Common myeloid progenitor, CD34-positive (primary cell): ENCODE measurements around the gene AFF1.
A peak's percentile ranks its signal among the peaks of the same experiment; 100 is the strongest.

Source experiments
- CTCF ChIA-PET: fragments of 350-600 bp; sonication (Branson Sonifier 250); formaldehyde crosslinking; loops from one replicate; lab custom pipeline; 2021; ENCODE audit warnings: antibody characterized with exemption; lab: Charles Lee
- POLR2A ChIA-PET: fragments of 350-600 bp; sonication (Branson Sonifier 250); formaldehyde crosslinking; loops from one replicate; lab custom pipeline; 2021; ENCODE audit warnings: antibody characterized with exemption; lab: Charles Lee
- DNase-seq, 3 donors: peaks; one replicate each; pipeline versions ENCODE4 v3.0.0 to v3.0.0-alpha.2; 2013
- H3K27ac ChIP-seq, 2 experiments: 1 replicate in 1 of 2; 2 replicates in 1 of 2; pipeline ENCODE4 v1.7.0; 2013; ENCODE audit warnings: inconsistent platforms in 2 of 2, low read length in 2 of 2, mild to moderate bottlenecking in 2 of 2, low read depth in 1 of 2, moderate library complexity in 1 of 2; ENCODE audit not compliant: severe bottlenecking in 2 of 2, insufficient read depth in 1 of 2, poor library complexity in 1 of 2
- H3K27me3 ChIP-seq, 5 experiments: replicated peaks in 2 of 5; 1 replicate in 3 of 5; 2 replicates in 2 of 5; pipeline versions ENCODE4 v1.6.1 to v1.7.0; 2013; ENCODE audit warnings: low read length in 4 of 5, mild to moderate bottlenecking in 2 of 5, moderate library complexity in 2 of 5, inconsistent platforms in 1 of 5; ENCODE audit not compliant: insufficient read depth in 5 of 5, control insufficient read depth in 4 of 5
- H3K36me3 ChIP-seq, 4 experiments: 1 replicate in 2 of 4; 2 replicates in 2 of 4; pipeline versions ENCODE4 v1.6.1 to v1.7.0; 2013; ENCODE audit warnings: low read length in 3 of 4, control low read depth in 1 of 4, mild to moderate bottlenecking in 1 of 4; ENCODE audit not compliant: control insufficient read depth in 4 of 4, insufficient read depth in 4 of 4
- H3K4me1 ChIP-seq, 4 experiments: 1 replicate in 3 of 4; 2 replicates in 1 of 4; pipeline versions ENCODE4 v1.6.1 to v1.7.1; 2013; ENCODE audit warnings: low read length in 3 of 4, mild to moderate bottlenecking in 3 of 4, control low read depth in 1 of 4, inconsistent platforms in 1 of 4, moderate library complexity in 1 of 4; ENCODE audit not compliant: control insufficient read depth in 4 of 4, insufficient read depth in 4 of 4; ENCODE audit errors: control extremely low read depth in 1 of 4
- H3K4me3 ChIP-seq, 7 experiments: 1 replicate in 4 of 7; 2 replicates in 3 of 7; pipeline versions ENCODE4 v1.5.1 to v1.7.0; 2013; ENCODE audit warnings: mild to moderate bottlenecking in 7 of 7, low read length in 6 of 7, moderate library complexity in 6 of 7, inconsistent platforms in 2 of 7, low read depth in 2 of 7, control low read depth in 1 of 7; ENCODE audit not compliant: insufficient read depth in 4 of 7, control insufficient read depth in 1 of 7; ENCODE audit errors: extremely low read depth in 1 of 7
- H3K9me3 ChIP-seq, 5 experiments: 1 replicate in 4 of 5; 2 replicates in 1 of 5; pipeline versions ENCODE4 v1.6.1 to v1.7.1; 2013; ENCODE audit warnings: low read length in 4 of 5, mild to moderate bottlenecking in 2 of 5, inconsistent platforms in 1 of 5, low read depth in 1 of 5, moderate library complexity in 1 of 5; ENCODE audit not compliant: control insufficient read depth in 4 of 5, insufficient read depth in 2 of 5; ENCODE audit errors: control extremely low read depth in 1 of 5
- WGBS: methylation state at CpG from one replicate; pipeline ENCODE4 v1.1.5; 2013; ENCODE audit not compliant: insufficient coverage; 5-methylcytosine and 5-hydroxymethylcytosine counted together

AFF1 gene

GRCh38 chr4:86963697-86964096 is 28.9 kb downstream of the AFF1 start:
- H3K4me3 ChIP-seq: no peak overlapping the region
- no peak overlapping the region for H3K27ac ChIP-seq
- ChIA-PET CTCF (no interaction called here), POLR2A (interaction anchor here (0.6 to 0.7 kb wide), 2 partner anchors 25 to 80 kb away, joined by 3 to 4 read pairs; no protein-coding TSS in a partner anchor)
- H3K4me1 ChIP-seq: peaks cover 72 to 95% (median 87%) of the 10 kb centered on the region in 4 experiments
- peak in 2 of 3 donors; percentile 50 to 68 for DNase-seq
- no peaks in the 10 kb centered on the region for H3K9me3 ChIP-seq
- WGBS: 90% methylated on average over 2 of the region's 2 CpGs
- no peaks in the 10 kb centered on the region for H3K36me3 ChIP-seq
- H3K27me3 ChIP-seq: no peaks in the 10 kb centered on the region

DNA sequence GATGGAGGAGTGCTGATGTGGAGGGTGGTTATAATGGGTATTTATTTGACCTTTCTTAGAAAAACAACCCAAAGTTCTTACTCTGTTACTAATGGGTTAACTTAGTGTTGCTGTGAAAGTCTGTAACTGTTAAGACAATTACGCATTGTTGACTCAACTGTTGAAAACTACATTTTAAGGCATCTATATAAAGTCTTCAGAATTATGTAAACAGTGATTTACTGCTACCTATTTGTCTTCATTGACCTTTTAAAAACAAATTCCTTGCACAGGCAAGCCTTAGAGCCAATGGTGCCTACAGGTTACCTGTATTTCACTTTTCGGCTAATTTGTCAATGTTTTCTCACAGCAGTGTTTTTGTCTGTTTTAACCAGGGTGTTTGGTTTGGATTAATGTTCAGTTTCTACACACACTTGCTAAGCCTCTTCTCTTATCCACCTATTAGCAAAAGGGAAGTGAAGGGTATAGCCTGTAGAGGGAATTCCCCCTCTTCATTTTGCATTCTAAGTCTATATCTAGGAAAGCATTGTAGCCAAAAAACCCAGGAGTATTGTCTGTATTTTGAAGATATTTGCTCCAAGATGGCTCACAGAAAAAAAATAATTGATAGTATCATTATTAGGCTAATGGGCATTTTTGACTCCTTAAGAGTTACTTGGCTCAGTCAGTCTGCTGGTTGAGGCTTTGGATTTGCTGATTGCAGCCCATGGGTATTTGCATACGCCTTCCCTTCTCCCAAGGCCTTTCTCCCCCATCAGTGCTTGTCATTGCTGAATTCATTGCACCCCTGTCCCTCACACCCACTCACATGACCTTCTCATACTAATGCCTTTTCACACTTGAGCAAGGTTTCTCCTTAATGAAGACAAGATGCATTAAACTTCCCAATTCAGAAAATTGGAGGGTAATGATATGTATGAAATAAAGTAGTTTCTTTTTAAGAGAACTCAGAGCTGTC is 30.5 kb downstream of the AFF1 start:
- H3K36me3 ChIP-seq: no peaks in the 10 kb centered on the region
- no peaks in the 10 kb centered on the region for H3K9me3 ChIP-seq
- 100% methylated on average over 1 of the region's 3 CpGs for WGBS
- peak in 2 of 3 donors; percentile 56 to 62 for DNase-seq
- CTCF ChIA-PET: interaction anchor here (1.2 kb wide), 1 partner anchor 44 kb away, joined by 3 read pairs; no protein-coding TSS in a partner anchor
- H3K27me3 ChIP-seq: no peaks in the 10 kb centered on the region
- POLR2A ChIA-PET: interaction anchor here (0.7 kb wide), 1 partner anchor 12 kb away, joined by 5 read pairs; no protein-coding TSS in a partner anchor
- no peak overlapping the region for H3K27ac ChIP-seq
- peaks cover 61 to 89% (median 78%) of the 10 kb centered on the region in 4 experiments for H3K4me1 ChIP-seq
- peak overlapping the region in 1 of 7 experiments; percentile 16 for H3K4me3 ChIP-seq

DNA sequence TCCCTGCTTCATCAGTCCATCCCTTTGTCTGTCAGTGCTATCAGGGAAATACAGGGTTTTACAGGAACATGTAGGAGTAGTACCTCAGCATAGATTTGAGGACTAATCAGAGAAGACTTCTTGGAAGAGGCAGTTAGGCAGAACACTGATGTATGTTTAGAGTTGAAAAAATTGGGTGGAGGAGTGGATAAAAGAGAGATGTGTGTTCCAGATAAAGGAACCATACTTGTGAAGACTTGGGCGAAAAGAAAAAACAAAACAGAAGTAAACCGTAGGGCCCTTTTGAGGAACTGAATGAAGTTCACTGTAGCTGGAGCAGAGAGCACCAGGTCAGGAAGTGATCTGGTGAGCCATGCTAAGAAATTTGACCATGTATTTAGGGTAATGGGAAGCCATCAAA is 32.3 kb downstream of the AFF1 start:
- POLR2A ChIA-PET: interaction anchor here (1.6 kb wide), 1 partner anchor 39 kb away, joined by 6 read pairs; no protein-coding TSS in a partner anchor
- H3K36me3 ChIP-seq: no peaks in the 10 kb centered on the region
- H3K4me3 ChIP-seq: peak overlapping the region in 1 of 7 experiments; percentile 25
- CTCF ChIA-PET: interaction anchor here (1.0 kb wide), 1 partner anchor 38 kb away, joined by 3 read pairs; no protein-coding TSS in a partner anchor
- H3K27me3 ChIP-seq: no peaks in the 10 kb centered on the region
- WGBS: 0% methylated on average over 2 of the region's 2 CpGs
- no peak overlapping the region for H3K27ac ChIP-seq
- no peaks in the 10 kb centered on the region for H3K9me3 ChIP-seq
- H3K4me1 ChIP-seq: peaks cover 45 to 89% (median 75%) of the 10 kb centered on the region in 4 experiments
- peak in 2 of 3 donors; percentile 60 to 70 for DNase-seq

DNA sequence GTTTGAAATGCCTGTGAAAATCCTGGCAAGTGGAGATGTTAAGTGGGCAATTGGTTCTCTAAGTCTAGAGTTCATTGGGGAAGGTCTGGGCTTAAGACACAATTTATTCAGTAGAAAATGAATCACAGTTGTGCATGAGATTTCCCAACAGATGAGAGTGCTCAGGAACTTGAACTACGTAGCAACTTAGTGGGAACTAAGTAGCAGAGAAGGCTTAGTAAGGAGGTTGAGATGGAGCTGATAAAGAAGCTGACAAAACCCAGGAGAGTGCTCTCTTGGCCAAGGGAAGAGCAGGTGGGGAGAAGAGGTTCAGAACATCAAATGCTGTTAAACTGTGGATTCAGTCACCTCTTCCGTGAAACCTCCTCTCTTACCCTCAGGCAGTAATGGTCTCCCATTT is 33.0 kb downstream of the AFF1 start:
- Histone ChIP-seq H3K27me3 (no peaks in the 10 kb centered on the region), H3K9me3 (no peaks in the 10 kb centered on the region), H3K4me3 (peak overlapping the region in 1 of 7 experiments; percentile 16), H3K27ac (no peak overlapping the region), H3K4me1 (peaks cover 43 to 88% (median 72%) of the 10 kb centered on the region in 4 experiments), H3K36me3 (no peaks in the 10 kb centered on the region)
- 38% methylated on average over 1 of the region's 2 CpGs for WGBS
- CTCF ChIA-PET: interaction anchor here (1.0 to 2.1 kb wide), 3 partner anchors 8 to 45 kb away, joined by 4 to 6 read pairs (median 5); no protein-coding TSS in a partner anchor
- no peak for DNase-seq
- POLR2A ChIA-PET: interaction anchor here (1.6 kb wide), 1 partner anchor 39 kb away, joined by 6 read pairs; no protein-coding TSS in a partner anchor

DNA sequence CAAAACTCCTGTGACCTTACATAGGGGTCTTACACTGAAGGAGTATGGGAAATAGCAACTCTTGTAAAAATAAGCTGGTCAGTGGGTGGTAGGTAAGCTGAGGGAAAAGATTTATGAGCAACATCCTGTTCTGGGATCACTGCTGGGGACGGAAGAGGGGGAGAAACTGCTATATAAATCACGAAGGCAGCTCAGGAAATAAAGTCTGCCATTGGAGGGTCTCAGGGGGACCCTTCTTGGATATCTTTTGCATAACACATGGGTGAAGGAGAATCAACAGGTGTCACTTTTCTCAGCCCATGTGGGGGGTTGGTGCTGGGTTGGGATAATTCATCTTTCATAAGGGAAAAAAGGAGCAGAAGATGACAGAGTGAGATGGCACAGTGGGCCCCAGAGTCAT is 33.7 kb downstream of the AFF1 start:
- peaks cover 45 to 87% (median 72%) of the 10 kb centered on the region in 4 experiments for H3K4me1 ChIP-seq
- no peaks in the 10 kb centered on the region for H3K27me3 ChIP-seq
- ChIA-PET CTCF (interaction anchor here (0.7 to 2.1 kb wide), 4 partner anchors 9 to 46 kb away, joined by 3 to 6 read pairs (median 4); no protein-coding TSS in a partner anchor), POLR2A (interaction anchor here (1.6 kb wide), 1 partner anchor 38 kb away, joined by 6 read pairs; no protein-coding TSS in a partner anchor)
- H3K4me3 ChIP-seq: peak overlapping the region in 2 of 7 experiments; percentile 16 to 25
- no peak overlapping the region for H3K27ac ChIP-seq
- peak in 1 of 3 donors; percentile 31 for DNase-seq
- no peaks in the 10 kb centered on the region for H3K9me3 ChIP-seq
- H3K36me3 ChIP-seq: no peaks in the 10 kb centered on the region
- WGBS: 0% methylated on average over 2 of the region's 2 CpGs

DNA sequence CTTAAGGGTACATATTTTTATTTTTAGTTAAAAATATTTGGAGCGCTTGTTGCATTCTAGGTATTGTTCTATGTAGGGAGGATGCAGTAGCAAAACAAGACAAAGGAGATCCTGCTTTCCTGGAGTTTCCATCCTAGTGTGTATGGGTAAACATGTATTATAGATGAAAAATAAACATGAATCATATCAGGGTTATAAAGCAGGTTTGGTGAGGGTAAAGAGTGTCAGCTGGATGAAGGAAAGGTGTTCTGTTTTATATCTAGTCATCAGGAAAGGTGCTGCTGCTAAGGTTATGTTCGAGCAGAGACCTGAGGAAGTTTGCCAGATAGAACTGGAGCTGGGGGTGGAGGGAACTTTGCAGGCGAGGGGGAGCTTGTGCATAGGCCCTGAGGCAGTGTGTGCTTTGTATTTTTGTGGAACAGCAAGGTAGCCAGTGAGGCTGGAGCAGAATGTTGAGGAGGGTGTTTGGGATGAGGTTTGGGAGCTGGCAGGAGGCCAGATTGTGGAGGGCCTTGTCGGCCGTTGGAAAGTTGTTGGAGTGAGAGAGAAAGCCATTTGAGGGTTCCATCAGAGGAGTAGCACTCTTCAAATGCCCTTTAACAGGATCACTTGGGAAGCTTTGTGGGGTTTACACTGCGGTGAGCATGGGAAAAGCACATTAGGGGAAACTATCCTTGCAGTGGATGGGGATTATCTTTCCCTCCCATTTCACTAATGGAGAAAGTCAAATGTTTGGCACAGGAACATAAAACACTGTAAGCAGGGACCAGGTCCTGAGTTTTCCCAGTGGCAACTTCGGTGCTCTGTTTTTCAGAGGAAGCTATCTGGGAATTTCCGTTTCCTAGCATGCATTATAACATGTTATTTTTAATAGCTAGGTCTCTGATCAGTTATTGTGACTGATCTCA is 35.9 kb downstream of the AFF1 start:
- no peak overlapping the region for H3K4me3 ChIP-seq
- H3K27me3 ChIP-seq: no peaks in the 10 kb centered on the region
- POLR2A ChIA-PET: no interaction called here
- no peak overlapping the region for H3K27ac ChIP-seq
- H3K4me1 ChIP-seq: peaks cover 43 to 82% (median 68%) of the 10 kb centered on the region in 4 experiments
- H3K36me3 ChIP-seq: no peaks in the 10 kb centered on the region
- no peaks in the 10 kb centered on the region for H3K9me3 ChIP-seq
- no peak for DNase-seq
- CTCF ChIA-PET: interaction anchor here (0.6 to 2.5 kb wide), 8 partner anchors 10 to 83 kb away, joined by 3 to 9 read pairs (median 4); no protein-coding TSS in a partner anchor
- 63% methylated on average over 5 of the region's 8 CpGs for WGBS
